ENCODE results near the gene MPV17. TPM values are rescaled to one million over a fixed set of nuclear protein-coding genes. Genes with fewer than 3 reads are reported as not detected.

Gene MPV17
- total and polyA plus RNA-seq, 2 of the 13 experiments (the other 11 are each of a cell fraction or from before 2014, with no cell fraction given) = 48.9 to 129 TPM

GRCh38 chr2:27320958-27321543 lies 1.8 kb downstream of the MPV17 start (continued):
- TF ChIP-seq, protein P1, sequence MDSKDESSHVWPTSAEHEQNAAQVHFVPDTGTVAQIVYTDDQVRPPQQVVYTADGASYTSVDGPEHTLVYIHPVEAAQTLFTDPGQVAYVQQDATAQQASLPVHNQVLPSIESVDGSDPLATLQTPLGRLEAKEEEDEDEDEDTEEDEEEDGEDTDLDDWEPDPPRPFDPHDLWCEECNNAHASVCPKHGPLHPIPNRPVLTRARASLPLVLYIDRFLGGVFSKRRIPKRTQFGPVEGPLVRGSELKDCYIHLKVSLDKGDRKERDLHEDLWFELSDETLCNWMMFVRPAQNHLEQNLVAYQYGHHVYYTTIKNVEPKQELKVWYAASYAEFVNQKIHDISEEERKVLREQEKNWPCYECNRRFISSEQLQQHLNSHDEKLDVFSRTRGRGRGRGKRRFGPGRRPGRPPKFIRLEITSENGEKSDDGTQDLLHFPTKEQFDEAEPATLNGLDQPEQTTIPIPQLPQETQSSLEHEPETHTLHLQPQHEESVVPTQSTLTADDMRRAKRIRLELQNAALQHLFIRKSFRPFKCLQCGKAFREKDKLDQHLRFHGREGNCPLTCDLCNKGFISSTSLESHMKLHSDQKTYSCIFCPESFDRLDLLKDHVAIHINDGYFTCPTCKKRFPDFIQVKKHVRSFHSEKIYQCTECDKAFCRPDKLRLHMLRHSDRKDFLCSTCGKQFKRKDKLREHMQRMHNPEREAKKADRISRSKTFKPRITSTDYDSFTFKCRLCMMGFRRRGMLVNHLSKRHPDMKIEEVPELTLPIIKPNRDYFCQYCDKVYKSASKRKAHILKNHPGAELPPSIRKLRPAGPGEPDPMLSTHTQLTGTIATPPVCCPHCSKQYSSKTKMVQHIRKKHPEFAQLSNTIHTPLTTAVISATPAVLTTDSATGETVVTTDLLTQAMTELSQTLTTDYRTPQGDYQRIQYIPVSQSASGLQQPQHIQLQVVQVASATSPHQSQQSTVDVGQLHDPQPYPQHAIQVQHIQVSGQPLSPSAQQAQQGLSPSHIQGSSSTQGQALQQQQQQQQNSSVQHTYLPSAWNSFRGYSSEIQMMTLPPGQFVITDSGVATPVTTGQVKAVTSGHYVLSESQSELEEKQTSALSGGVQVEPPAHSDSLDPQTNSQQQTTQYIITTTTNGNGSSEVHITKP (CRISPR knock-in tag; IDR thresholded peaks at IDR 0.05; ENCODE audit: low read depth) = peak; percentile 90
- TF ChIP-seq HOMEZ (CRISPR knock-in tag; IDR thresholded peaks at IDR 0.05; ENCODE audit: low read depth) (peak; percentile 92; the same call in 1 of the 2 replicates), ZFX (CRISPR knock-in tag; IDR thresholded peaks at IDR 0.05; ENCODE audit: low read depth) (peak; percentile 93), ZNF124 (CRISPR knock-in tag; IDR thresholded peaks at IDR 0.05) (0 out of 2 replicates have a peak, but pooled peaks have one; percentile 42), ATF6 (CRISPR knock-in tag; conservative IDR thresholded peaks at IDR 0.05) (0 out of 2 replicates have a peak, but pooled peaks have one; percentile 45), ZFAT (CRISPR knock-in tag; conservative IDR thresholded peaks at IDR 0.05) (no peak), HOXA9 (CRISPR knock-in tag; IDR thresholded peaks at IDR 0.05; ENCODE audit: borderline replicate concordance) (no peak), MEF2D (CRISPR knock-in tag; IDR thresholded peaks at IDR 0.05) (peak; percentile 78), ZNF326 (CRISPR knock-in tag; IDR thresholded peaks at IDR 0.05; ENCODE audit: borderline replicate concordance) (no peak; the same call in 1 of the 2 replicates), ATM (IDR thresholded peaks at IDR 0.05; ENCODE audit: borderline replicate concordance) (no peak), ELF4 (CRISPR knock-in tag; IDR thresholded peaks at IDR 0.05; ENCODE audit: borderline replicate concordance) (no peak), TOPORS (CRISPR knock-in tag; IDR thresholded peaks at IDR 0.05) (no peak), NFATC3 (CRISPR knock-in tag; IDR thresholded peaks at IDR 0.05) (0 out of 2 replicates have a peak, but pooled peaks have one; percentile 70), CHD2 (IDR thresholded peaks at IDR 0.05; ENCODE audit: low read depth, low read length) (no peak), ZNF790 (CRISPR knock-in tag; IDR thresholded peaks at IDR 0.05; ENCODE audit: borderline replicate concordance) (no peak), HMG20A (CRISPR knock-in tag; IDR thresholded peaks at IDR 0.05; ENCODE audit: borderline replicate concordance) (no peak; the same call in 1 of the 2 replicates), TBX2 (CRISPR knock-in tag; IDR thresholded peaks at IDR 0.05; ENCODE audit: borderline replicate concordance) (peak; percentile 91; the same call in 1 of the 2 replicates)
- TF ChIP-seq, protein P2, sequence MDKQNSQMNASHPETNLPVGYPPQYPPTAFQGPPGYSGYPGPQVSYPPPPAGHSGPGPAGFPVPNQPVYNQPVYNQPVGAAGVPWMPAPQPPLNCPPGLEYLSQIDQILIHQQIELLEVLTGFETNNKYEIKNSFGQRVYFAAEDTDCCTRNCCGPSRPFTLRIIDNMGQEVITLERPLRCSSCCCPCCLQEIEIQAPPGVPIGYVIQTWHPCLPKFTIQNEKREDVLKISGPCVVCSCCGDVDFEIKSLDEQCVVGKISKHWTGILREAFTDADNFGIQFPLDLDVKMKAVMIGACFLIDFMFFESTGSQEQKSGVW (CRISPR knock-in tag; IDR thresholded peaks at IDR 0.05; ENCODE audit: borderline replicate concordance) = no peak
- TF ChIP-seq, protein P3, sequence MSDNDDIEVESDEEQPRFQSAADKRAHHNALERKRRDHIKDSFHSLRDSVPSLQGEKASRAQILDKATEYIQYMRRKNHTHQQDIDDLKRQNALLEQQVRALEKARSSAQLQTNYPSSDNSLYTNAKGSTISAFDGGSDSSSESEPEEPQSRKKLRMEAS (IDR thresholded peaks at IDR 0.05) = peak; percentile 67
- TF ChIP-seq, protein P4, sequence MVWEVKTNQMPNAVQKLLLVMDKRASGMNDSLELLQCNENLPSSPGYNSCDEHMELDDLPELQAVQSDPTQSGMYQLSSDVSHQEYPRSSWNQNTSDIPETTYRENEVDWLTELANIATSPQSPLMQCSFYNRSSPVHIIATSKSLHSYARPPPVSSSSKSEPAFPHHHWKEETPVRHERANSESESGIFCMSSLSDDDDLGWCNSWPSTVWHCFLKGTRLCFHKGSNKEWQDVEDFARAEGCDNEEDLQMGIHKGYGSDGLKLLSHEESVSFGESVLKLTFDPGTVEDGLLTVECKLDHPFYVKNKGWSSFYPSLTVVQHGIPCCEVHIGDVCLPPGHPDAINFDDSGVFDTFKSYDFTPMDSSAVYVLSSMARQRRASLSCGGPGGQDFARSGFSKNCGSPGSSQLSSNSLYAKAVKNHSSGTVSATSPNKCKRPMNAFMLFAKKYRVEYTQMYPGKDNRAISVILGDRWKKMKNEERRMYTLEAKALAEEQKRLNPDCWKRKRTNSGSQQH (CRISPR knock-in tag; IDR thresholded peaks at IDR 0.05; ENCODE audit: low read depth) = peak; percentile 94

Measured in HepG2 (cell line).